Measurements from ENCODE around the gene CHAF1A. TPM values are rescaled to one million over a fixed set of nuclear protein-coding genes. Genes with fewer than 3 reads are reported as not detected.

Gene CHAF1A
- total and polyA plus RNA-seq, 2 of the 8 experiments (the other 6 are each of a cell fraction or from before 2014, with no cell fraction given), result 122 to 147 TPM

DNA sequence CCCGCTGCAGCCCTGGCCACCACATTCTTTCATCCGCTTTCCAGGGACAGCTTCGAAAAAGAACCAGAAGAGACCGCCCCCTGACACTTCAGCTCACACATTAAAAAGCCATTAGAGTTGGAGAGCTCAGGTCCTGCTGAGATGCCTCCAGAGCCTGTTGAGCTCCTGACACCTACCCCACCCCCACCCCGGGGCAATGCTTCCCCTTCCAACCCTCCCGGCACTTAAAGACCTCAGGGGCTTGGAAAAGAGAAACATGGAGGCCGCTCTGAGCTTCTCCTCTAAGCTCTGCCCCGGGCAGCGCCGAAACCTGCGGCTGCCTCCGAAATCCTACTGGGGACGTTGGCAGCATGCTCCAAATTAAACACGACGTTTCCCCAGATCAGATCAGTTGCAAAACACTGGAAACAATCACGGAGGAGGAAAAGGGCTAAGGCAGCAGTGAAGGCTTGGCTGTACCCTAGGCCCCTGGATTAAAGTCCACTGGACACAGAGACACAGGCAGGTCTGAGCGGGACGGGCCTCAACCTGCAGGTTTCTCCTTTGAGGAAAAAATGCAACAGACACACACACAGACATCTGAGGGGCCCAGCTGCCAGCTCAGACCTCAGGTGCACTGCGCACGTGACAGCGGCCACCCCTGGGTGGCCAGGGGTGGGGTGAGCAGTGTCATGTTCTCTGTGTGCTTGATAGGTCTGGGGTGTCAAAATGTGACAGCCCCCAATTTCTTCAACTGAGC lies 11.7 kb upstream of the CHAF1A start (continued):
- no peak for TF ChIP-seq CHD7 (IDR thresholded peaks at IDR 0.05; ENCODE audit: insufficient replicate concordance, low read length)
- TF ChIP-seq HDAC6 (IDR thresholded peaks at IDR 0.05; ENCODE audit: low read depth, low read length), result no peak
- TF ChIP-seq ASH2L (IDR thresholded peaks at IDR 0.05; ENCODE audit: low read length), result peak; percentile 14
- no peak for TF ChIP-seq BRCA1 (IDR thresholded peaks at IDR 0.05; ENCODE audit: low read depth, low read length)
- TF ChIP-seq BACH1 (IDR thresholded peaks at IDR 0.05; ENCODE audit: low read length), result no peak
- TF ChIP-seq JUN (IDR thresholded peaks at IDR 0.05; ENCODE audit: low read depth, low read length), result no peak
- TF ChIP-seq MAX (IDR thresholded peaks at IDR 0.05), result peak; percentile 49
- TF ChIP-seq RXRA (IDR thresholded peaks at IDR 0.05; ENCODE audit: insufficient read depth, low read depth, low read length), result no peak
- TF ChIP-seq PHF8 (conservative IDR thresholded peaks at IDR 0.05; ENCODE audit: low read depth, low read length), result no peak
- TF ChIP-seq, protein P1, sequence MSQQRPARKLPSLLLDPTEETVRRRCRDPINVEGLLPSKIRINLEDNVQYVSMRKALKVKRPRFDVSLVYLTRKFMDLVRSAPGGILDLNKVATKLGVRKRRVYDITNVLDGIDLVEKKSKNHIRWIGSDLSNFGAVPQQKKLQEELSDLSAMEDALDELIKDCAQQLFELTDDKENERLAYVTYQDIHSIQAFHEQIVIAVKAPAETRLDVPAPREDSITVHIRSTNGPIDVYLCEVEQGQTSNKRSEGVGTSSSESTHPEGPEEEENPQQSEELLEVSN (IDR thresholded peaks at IDR 0.05), result no peak; the same call in 1 of the 2 replicates
